Renal cortical epithelial cell (primary cell): ENCODE measurements around the gene DPM3. TPM values are rescaled to one million over a fixed set of nuclear protein-coding genes. Genes with fewer than 3 reads are reported as not detected.
"Not testable (repeated sequence)": the region's sequence is repeated elsewhere in the genome, so short reads cannot be mapped to it uniquely, and the experiment has no call there.

Experiments
- DNase-seq: peaks from one replicate; pipeline ENCODE4 v3.0.0-alpha.2; 2011; ENCODE audit warnings: low read depth
- total RNA-seq: library from RNA; depleted of rRNA; stranded (reverse); fragments of >200 nt; gene quantifications from 2 replicates; pipeline ENCODE4 v1.2.3, GENCODE V29; 2014

DPM3 gene, protein sequence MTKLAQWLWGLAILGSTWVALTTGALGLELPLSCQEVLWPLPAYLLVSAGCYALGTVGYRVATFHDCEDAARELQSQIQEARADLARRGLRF
- 12.7 and 30.9 TPM in 2 replicates for total RNA-seq

DNA sequence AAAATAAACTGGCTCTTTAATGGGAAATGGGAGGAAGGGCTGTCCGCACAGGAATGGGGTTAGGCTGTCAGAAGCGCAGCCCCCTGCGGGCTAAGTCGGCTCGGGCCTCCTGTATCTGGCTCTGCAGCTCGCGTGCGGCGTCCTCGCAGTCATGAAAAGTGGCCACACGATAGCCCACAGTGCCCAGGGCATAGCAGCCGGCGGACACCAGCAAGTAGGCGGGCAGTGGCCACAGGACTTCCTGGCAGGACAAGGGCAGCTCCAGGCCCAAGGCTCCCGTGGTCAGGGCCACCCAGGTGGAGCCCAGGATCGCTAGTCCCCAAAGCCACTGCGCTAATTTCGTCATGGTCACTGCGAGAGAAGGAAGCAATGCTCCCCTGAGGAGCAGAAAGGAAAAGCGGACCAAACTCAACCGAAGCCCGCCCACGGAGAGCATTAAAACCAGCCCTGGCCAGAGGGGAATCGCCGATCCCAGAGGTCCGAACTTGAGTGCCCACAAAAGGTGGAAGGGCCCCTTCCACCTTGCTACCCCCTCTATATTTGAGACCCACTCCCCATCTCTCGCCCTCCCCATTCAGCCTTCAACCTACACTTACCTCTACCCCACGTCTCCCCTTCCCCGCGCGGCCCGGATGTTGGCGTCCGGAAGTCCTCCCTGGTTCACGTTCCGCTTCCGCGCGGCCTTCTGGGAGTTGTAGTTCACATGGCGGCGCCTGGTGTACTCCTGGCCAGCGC lies at the start of gene DPM3:
Gene DPM3 (minus strand): TSS at position 637 of the 735 bp plus-strand sequence. CDS start 291 bp downstream, at position 346.
- no peak for DNase-seq

DNA sequence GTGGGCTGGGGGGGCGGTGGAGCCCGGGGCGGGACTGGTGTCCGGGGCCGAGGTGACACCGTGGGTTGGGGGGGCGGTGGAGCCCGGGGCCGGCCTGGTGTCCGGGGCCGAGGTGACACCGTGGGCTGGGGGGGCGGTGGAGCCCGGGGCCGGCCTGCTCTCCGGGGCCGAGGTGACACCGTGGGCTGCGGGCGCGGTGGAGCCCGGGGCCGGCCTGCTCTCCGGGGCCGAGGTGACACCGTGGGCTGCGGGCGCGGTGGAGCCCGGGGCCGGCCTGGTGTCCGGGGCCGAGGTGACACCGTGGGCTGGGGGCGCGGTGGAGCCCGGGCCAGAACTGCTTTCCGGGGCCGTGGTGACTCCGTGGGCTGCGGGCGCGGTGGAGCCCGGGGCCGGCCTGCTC lies 49.6 kb upstream of the DPM3 start:
- not testable (repeated sequence) for DNase-seq

DNA sequence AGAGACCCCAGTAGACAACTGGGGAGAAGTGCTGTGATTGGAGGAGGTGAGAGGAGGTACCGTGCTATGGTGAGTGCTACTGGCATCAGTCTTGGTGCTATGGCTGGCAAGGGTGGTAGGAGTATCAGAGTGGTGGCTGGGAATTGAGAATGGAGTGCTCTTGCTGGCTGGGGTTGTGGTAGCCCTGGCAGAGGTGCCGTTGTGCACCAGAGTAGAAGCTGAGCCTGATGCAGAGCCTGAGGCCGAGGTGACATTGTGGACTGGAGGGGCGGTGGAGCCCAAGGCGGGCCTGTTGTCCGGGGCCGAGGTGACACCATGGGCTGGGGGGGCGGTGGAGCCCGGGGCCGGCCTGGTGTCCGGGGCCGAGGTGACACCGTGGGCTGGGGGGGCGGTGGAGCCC lies 47.9 kb upstream of the DPM3 start:
- no peak for DNase-seq

DNA sequence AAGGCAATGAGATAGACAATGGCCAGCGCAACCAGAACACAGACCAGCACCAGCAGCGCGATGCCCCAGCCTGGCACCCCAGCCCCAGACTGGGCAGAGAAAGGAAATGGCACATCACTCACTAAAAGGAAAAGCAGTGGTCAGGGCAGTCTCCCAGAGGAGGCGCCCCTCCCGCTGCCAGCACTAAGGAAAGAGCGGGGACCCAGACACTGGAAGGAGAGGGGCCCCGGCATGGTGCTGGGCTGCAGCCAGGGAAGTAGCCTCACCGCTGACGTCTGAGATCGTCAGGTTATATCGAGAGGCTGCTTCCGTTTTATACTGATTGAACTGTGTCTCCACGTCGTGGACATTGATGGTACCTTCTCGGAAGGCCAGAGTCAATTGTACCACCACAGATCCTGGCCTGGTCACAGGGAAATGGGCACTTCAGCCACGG lies 47.1 kb upstream of the DPM3 start:
- DNase-seq = no peak

DNA sequence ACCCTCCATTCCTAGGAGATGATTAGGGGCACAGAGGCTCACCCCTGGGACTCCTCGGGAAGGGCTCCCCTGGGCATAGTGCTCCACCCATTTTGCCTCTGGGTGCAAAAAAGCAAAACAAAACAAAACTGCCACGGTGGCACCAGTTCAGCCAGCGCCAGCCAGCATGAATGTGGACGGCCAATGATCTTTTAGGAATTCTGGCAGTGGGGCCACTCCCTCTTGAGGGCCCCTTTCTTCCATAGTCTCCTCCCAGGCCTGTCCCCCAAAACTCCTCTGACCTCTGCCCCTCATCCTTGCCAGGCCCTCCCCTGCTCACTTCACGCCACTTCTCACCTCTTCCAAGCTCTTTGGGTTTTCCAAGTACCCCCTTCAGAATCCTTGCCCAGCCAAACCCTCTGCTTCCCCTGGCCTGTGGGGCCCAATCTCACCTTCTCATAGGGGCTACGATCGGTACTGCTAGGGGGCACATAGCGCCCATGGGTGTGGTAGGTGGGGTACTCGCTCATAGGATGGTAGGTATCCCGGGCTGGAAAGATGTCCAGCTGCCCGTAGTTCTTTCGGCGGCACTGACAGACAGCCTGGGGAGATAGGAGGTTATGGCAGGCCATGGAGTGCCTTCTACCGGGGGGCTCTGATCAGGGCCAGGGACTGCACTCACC lies 46.6 kb upstream of the DPM3 start:
- no peak for DNase-seq

DNA sequence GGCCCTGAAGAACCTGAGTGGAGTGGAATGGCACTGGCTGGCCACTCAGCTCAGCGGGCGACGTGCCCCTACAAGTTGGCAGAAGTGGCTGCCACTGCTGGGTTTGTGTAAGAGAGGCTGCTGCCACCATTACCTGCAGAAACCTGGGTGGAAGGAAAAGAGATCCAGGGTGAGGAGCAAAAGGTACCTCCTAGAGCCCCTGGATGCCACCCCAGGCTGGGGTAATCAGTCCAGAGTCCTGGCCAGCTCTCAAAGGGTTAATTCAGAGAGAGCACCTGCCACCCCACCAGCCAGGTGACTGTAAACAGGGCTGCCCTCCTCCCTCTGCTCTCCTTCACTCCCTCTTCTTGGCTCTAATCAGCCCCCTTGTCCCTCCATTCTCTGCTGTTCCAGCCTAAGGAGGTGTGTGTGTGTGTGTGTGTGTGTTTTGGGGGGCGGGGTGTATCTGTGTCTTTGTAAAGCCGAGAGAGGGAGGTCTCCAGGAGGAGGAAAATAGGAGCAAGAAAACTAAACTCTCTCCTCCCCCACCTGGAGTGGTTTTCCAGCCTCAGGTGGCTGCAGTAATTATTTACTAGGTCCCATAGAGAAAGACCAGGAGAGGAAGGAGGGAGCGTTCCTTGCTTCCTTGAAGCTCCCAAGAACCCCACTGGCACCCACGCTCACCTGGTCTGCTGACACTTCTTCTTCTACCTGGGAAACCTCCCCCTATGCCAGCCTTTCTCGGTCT lies 45.9 kb upstream of the DPM3 start:
- DNase-seq = peak; percentile 55

DNA sequence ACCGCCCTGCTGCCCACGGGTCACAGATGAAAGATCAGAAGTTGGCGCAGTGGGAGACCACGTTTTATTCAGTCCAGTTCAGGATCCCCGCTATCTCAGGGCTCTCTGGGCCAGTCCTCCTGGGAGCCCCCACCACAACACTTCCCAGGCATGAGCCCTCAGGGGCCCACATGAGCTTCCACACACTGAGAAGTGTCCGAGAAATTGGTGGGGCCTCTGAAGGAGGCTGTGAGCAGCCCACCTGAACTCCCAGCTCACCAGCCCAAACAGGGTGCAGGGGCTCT lies 45.4 kb upstream of the DPM3 start:
- no peak for DNase-seq

DNA sequence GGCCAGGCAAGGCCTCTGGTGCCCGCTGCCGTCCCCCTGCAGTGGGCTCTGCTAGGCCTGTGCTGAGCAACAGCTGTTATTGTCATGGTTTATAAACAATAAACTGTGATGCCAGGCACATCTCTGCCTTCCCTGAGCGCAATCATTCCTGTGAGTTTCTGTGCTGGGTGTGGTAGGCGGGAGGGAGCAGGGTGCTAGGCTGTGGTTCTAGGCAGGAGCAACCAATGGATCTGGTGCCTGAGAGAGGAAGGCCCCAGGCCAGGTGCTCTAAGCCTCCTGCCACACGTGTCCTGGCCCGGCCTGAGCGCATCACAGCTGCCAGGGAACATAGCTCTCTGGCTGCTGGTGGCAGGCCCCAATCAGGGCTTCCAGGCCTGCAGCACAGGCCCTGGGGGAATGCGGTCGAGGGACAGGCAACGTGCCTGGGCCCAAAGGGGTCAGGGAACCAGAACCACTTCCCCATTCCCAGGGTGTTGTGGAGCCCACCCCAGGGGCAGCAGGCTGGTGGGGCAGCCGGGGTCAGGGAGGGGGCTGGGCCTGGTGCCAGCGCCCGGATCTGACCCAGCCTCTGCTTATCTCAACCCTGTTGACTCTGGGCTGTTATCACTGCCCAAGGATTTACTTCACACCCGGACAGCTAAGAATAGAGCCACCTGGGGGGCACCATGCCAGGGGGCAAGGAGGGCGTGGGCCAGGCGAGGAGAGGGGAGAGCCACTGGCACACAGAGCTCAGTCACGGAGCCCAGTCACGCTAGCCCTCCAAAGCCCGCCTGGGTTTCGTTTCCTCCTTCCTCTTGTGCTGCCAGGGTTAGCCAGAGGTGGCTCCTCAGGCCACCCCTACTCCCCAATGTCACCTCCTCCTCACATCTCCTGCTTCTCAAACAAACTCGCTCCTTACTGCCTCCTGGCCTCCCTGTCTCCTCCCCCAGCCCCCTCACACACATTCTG lies 44.8 kb upstream of the DPM3 start:
- DNase-seq = no peak

DNA sequence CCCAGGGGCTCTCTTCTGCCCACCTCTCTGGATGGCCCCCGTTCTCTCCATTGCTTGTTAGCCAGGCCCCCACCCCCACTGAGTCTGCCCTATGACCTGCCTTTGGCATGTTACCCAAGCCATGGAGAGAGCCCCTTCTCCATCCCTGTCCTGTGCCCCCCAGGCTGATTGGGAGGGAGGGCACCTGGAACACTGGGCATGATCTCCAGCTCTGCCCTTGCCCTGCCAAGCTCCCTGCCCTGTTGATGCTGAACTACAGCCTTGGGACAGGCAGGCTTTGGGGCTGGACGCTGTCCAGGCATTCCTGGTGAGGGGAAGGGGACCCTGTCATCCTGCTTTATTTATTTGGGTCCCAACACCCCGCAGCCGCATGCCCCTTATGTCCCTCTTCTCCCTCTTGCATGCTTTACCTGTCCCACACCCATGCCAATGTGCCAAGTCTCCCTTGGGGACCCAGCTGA lies 44.0 kb upstream of the DPM3 start:
- no peak for DNase-seq

DNA sequence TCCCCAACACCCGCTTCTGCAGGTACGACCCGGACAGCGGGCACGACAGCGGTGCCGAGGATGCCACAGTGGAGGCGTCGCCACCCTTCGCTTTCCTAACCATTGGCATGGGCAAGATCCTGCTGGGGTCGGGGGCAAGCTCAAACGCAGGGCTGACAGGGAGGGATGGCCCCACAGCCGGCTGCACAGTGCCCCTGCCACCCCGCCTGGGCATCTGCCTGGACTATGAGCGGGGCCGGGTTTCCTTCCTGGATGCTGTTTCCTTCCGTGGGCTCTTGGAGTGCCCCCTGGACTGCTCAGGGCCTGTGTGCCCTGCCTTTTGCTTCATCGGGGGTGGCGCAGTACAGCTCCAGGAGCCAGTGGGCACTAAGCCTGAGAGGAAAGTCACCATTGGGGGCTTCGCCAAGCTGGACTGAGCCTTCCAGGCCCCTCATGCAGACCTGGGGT lies 43.5 kb upstream of the DPM3 start:
- DNase-seq = no peak

DNA sequence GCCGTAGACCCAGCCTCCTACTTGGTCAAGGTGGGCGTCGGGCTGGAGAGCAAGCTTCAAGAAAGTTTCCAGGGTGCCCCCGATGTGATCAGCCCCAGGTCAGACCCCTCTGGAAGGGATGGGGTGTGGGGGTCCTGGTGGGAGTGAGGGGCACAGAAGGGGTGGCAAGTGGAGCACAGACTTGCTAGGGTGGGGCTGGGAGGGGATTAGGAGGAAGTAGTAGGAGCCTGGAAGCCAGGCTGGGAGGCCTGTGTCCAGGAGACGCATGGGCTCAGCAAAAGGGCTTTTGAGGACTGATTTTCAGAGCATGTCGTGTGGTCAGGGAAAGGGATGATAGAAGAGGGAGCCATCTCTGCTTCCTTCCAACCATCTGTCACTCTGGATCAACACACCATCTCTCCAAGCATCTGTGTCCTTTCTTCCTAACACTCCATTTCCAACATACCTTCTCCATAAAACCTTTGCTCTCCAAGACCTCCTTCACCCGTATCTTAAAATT lies 41.8 kb upstream of the DPM3 start:
- DNase-seq = no peak

DNA sequence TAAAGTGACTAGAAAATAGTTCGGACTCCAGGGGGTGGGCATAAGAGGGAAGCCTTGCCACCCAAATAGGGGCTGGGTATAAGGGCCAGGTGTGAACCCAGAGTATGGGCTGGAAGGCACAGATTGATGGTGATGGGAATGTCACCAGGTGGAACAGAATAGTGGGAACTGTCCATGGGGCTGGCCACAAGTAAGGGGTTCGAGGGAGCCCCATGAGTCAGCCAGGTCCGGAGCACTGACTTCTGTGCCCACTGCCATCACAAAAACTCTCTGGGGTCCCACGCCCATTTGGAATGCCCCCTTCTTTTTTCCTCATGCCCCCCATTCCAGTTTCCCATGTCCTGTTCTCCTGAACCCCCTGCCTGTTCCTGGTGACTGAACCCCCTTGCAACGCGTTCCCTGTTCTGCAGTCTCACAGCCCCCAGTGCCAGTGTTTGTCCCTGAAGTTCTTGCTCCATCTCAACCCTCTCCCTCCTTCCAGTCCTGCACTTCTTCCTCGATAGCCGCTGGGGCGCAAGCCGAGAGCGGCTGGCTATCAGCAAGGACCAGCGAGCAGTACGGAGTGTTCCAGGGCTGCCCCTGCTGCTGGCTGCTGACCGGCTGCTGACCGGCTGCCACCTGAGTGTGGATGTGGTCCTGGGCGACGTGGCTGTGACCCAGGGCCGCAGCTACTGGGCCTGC lies 41.2 kb upstream of the DPM3 start:
- no peak for DNase-seq

DNA sequence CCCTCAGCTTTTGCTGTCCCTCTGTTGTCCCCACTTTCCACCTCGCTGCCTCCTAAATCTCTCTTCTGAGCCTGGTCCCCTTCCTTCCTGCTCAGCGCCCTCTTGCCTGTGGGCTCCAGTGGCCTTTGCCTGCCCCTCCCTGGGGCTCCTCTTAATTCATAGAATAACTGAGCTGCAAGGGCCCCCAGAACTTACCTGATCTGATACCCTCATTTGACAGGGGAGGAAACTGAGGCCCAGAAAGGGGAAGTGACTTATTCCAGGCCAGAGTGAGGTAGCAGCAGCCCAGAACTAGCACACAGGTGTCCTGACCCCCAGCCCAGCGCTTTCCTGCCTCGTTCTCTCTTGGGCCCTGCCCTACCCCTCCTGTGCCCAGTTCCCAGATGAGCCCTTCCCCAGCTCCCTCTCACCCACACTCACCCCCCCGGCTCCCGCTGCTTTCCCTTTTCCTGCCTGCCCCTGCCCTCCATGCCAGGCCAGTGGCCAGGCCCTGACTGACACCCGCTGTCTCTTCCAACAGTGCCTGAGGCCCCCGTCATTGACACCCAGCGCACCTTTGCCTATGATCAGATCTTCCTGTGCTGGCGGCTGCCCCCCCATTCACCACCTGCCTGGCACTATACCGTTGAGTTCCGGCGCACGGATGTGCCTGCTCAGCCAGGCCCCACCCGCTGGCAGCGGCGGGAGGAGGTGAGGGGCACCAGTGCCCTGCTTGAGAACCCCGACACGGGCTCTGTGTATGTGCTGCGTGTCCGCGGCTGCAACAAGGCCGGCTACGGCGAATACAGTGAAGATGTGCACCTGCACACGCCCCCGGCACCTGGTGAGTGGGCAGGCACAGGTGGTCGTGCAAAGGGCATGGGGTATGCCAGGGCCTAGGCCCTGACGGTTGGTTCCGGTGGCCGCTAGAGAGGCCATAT lies 39.0 kb upstream of the DPM3 start:
- no peak for DNase-seq

DNA sequence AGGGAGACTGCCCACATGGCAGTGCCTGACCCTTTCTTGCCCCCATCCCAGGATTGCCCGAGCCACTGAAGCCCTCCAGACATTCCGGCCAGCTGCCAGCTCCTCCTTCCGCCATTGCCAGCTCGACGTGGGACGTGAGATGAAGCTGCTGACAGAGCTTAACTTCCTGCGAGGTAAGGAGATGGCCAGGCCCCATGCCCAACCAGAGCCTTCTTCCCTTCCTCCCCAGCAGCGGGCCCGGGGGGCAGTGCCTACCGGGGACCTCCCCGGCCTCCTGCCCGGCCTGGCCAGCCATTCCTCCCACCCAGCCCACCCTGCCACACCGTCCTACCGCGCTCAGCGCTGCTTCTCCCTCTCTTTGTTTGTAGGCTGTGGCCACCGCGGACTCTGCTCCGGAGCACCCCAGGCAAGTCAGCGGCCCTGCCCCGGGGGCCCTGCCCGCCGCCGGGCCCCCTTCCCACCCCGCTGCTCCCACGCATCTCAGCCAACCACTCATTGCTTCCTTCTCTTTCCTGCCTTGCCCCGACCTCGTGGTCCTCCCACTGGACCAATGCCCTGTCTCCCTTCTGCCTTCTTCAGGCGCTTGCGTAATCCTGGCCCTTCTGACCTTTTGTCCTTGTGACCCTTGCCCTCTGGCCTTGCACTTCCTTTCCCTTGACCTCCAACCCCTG lies 38.2 kb upstream of the DPM3 start:
- no peak for DNase-seq

DNA sequence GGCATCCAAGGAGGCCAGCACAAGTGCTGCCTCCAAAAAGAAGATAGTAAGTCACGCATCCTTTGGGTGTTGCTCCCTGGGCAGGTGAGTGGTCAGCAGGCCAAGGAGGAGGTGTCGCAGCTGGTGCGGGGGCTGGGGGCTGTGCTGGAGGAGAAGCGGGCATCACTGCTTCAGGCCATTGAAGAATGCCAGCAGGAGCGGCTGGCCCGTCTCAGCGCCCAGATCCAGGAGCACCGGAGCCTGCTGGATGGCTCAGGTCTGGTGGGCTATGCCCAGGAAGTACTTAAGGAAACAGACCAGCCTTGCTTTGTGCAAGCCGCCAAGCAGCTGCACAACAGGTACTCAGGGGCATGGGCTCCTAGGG lies 37.6 kb upstream of the DPM3 start:
- no peak for DNase-seq

DNA sequence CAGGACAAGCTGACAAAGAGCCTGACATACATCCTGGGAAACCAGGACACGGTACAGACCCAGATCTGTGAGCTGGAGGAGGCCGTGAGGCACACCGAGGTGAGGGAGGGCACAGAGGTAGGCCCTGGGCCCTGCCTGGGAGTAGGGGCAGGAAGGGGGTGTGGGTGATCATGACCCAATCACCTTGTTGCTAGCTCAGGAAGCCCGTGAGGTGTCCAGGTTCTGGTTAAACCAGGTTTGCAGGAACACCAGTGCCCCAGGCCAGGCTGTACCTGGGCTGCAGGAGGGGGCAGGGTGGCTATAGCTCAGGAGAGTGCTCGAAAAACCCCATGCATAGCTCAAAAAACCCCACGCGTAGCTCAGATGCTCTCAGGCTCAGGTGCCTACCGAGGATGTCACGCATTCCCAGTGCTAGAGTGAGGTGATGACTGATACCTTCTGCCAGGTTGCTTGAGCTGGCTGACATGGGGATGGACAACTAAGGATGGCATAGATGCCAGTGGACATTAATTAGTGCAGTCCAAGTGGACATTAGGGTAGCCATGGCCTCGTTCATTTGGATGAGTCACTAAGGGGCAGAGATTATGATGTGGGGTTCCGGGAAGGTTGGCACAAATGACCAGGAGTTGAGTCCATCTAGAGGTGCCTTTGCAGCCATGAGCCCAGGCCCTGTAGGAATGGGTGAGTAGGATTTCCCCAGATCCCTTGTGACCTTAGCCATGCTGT lies 37.0 kb upstream of the DPM3 start:
- no peak for DNase-seq

DNA sequence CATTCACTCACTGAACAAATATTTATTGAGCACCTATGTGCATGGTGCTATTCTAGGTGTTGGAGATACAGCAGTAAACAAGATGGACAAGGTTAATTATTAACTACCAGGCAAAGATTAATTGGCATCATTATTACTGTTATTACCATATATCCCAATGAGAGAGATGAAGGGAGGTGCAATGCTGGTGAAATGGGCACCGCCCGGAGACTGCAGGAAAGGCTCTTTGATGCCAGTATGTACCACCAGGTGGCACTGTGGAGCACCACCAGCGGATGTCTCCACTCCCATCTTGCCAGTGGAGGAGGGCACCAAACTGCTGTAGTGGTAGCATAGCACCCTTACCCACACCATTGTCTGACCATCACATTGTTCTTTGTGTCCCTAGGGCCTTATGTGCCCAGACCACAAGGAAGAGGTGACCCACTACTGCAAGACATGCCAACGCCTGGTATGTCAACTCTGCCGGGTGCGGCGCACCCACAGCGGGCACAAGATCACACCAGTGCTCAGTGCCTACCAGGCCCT lies 36.3 kb upstream of the DPM3 start:
- DNase-seq = peak; percentile 66

DNA sequence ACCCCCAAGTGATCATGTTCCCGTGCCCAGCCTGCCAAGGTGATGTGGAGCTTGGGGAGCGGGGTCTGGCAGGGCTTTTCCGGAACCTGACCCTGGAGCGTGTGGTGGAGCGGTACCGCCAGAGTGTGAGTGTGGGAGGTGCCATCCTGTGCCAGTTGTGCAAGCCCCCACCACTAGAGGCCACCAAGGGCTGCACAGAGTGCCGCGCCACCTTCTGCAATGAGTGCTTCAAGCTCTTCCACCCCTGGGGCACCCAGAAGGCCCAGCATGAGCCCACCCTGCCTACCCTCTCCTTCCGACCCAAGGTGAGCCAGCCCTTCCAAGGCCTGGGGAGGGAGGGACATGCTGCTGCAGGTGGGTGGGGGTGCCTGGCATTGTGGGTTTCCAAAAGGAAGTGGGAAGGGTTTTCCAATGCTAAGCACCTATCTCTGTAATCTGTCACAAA lies 35.6 kb upstream of the DPM3 start:
- DNase-seq = no peak
